ENCODE data around the gene FURIN.
"Not testable (repeated sequence)": the region's sequence is repeated elsewhere in the genome, so short reads cannot be mapped to it uniquely, and the experiment has no call there.

Gene FURIN

DNA sequence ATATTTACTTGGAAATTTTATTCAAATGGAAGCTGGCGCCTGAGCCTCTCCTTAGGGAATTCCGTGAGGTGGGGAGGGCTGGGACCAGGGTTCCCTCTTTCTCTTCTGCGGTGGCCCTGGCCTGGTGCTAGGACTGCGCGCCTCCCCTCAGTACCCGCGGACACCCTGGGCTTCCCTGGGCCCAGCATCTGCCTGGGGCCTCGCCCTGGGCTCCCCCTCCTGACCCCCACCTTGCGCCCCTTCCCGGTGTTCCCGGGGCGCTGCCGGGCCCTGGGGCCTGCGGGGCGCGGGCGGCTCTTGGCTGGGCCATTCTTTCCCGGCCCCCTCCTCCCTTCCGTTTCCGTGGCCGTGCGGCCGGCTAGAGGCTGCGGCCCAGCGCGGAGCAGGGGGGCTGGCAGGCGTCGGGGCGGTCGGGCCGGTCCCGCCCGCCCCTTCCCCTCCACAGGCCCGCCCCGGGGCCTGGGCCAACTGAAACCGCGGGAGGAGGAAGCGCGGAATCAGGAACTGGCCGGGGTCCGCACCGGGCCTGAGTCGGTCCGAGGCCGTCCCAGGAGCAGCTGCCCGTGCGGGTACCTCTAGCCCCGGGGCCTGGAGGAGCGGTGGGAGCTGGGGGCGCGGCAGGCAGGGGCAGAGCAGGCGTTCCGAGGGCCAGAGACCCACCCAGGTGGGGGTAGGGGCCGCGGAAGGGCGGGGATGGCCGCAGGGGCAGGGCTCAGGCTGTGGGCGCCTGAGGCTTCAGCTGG lies 15.8 kb downstream of the FURIN start, which contains the start of gene FES:
Gene FES, plus strand, starts transcription at position 529 of the 743 bp plus-strand sequence. CDS start 542 bp downstream, outside the sequence.
- peak; percentile 20 for DNase-seq

- DNase-seq = no peak
These were observed 16.5 kb downstream of the FURIN start for GRCh38 chr15:90884719-90885431.

DNA sequence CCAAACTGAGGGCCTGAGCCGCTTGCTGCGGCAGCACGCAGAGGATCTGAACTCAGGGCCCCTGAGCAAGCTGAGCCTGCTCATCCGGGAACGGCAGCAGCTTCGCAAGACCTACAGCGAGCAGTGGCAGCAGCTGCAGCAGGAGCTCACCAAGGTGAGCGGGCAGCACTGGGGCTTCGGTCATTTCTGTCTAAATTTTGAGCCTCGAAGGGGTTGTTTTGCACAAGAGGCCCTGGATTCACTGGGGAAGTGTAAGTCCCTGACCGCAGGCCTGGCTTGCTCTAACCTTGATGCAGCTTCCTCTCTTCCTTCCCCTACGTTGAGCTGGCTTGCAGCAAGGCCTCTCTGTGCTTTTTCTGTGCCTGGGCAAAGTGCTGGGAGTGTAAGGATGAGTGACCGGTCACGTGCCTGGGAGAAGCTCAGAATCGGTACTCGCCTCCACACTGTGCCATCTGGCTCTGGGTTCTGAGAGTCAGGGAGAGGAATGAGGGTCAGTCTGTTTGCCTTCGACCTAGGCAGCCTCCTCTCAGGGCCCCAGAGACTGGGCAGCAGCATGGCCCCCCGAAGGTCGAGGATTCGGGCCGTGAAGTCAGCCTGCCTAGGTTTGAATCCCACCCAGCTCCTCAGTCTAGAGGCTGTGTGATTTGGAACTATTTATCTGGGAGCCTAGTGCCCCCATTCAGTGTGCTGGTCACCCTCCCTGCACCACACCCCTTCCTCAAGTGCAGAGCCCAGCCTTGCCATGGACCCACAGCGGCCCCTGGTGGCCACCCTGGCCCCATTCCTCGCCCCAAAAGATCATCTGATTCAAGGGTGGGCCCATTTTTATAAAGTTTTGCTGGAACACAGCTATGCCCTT lies 17.3 kb downstream of the FURIN start:
- peak; percentile 88 for DNase-seq

DNA sequence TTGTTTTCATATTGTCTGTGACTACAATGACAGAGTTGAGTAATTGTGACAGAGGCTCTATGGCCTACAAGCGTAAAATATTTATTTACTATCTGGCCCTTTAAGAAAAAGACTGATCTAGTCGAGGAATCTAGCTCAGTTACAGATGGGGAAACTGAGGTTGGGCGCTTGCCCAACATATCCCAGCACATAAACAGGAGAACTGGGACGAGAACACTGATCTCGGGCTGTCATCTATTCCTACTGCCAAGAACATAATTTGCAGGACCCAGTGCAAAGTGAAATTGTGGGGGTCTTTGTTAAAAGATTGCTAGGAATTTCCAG lies 17.9 kb downstream of the FURIN start:
- no peak for DNase-seq

- DNase-seq = no peak
These were observed 18.7 kb downstream of the FURIN start for GRCh38 chr15:90887037-90887481.

DNA sequence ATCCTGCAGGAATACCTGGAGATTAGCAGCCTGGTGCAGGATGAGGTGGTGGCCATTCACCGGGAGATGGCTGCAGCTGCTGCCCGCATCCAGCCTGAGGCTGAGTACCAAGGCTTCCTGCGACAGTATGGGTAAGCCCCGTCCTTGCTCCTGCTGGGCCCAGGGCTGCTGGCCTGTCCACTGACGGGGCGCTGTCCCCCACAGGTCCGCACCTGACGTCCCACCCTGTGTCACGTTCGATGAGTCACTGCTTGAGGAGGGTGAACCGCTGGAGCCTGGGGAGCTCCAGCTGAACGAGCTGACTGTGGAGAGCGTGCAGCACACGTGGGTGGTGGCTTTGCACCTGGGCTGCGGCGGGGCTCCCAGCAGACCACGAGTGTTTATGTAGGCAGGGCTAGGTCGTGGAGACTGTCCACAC lies 20.9 kb downstream of the FURIN start:
- DNase-seq = no peak

DNA sequence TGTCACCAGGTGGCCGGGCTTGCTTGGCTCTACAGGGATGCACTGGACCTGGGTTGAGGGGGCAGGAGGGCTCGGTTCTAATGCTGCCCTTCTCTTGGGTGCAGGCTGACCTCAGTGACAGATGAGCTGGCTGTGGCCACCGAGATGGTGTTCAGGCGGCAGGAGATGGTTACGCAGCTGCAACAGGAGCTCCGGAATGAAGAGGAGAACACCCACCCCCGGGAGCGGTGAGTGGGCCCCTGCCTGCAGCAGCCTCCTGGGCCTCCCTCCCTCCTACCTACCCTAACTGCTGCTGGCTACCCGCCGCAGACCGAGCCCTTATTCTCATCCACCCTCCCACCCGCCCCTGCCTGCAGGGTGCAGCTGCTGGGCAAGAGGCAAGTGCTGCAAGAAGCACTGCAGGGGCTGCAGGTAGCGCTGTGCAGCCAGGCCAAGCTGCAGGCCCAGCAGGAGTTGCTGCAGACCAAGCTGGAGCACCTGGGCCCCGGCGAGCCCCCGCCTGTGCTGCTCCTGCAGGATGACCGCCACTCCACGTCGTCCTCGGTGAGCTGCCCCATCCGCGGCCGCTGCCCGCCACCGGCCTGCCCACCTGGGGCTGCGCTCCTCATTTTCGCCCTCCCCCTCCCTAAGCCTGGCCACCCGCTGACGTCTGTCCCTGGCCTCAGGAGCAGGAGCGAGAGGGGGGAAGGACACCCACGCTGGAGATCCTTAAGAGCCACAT lies 21.5 kb downstream of the FURIN start:
- DNase-seq = no peak

GRCh38 chr15:90890839-90891238 lies 22.5 kb downstream of the FURIN start:
- no peak for DNase-seq

DNA sequence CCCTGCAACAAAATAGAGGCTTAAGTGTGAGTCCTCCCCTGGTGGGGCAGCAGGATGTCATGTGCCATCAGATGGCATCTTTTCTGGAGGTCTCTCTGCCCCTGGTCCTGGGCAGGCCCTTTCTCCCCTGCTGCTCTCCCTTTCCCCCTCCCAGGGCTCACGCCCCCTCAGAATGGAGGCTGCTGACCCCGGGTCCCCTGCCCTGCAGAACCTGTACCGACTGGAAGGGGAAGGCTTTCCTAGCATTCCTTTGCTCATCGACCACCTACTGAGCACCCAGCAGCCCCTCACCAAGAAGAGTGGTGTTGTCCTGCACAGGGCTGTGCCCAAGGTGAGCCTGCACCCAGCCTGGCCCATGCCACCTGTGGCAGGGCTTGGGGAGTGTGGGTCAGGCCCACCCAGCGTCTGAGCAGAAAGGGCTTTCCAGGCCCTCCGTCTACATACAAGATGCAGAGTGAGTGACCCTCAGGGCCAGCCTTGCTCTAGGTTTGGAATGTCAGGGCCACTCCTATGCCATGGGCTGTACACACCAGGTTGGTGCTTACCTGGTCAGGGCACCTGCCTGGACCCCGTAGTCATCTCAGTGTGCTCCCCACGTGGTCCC lies 23.1 kb downstream of the FURIN start:
- no peak for DNase-seq

DNA sequence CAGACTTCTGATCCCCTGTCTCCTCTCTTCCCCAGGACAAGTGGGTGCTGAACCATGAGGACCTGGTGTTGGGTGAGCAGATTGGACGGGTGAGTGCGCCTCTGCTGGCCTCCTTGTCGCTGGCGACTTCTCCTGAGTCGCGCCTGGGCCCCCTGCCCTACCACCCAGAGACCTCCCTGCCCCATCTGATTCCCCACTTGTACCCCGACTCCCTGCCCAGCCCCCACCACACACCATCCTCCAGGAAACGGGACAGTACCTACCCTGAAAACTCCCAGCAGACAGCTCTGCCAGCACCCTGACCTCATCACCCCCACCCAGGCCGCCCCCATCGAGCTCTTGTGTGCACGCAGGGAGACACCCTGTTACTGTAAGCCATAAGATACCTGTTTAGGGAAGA lies 23.6 kb downstream of the FURIN start:
- DNase-seq = no peak

DNA sequence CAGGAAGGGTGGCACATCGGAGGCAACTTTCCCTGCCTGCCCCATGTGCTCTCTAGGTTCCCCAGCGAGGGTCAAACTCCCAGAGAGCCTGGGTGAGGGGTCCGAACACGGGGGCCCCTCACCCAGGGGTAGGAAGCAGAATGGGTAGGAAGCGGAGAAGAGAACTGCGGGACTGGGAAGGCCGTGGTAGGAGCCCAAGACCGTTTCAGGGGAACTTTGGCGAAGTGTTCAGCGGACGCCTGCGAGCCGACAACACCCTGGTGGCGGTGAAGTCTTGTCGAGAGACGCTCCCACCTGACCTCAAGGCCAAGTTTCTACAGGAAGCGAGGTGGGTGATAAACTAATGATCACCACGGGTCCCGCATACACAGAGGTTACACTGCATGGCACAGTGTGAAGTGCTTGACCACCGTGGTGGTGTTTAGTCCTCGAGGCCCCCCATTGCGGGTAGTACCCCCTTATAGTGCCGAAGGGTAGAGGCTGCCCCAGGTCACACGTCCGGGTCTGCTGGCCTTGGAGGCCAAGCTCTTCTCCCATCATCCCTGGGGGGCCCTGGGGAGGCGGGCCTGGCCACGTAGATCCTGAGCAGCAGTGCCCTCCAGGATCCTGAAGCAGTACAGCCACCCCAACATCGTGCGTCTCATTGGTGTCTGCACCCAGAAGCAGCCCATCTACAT lies 24.2 kb downstream of the FURIN start:
- no peak for DNase-seq

DNA sequence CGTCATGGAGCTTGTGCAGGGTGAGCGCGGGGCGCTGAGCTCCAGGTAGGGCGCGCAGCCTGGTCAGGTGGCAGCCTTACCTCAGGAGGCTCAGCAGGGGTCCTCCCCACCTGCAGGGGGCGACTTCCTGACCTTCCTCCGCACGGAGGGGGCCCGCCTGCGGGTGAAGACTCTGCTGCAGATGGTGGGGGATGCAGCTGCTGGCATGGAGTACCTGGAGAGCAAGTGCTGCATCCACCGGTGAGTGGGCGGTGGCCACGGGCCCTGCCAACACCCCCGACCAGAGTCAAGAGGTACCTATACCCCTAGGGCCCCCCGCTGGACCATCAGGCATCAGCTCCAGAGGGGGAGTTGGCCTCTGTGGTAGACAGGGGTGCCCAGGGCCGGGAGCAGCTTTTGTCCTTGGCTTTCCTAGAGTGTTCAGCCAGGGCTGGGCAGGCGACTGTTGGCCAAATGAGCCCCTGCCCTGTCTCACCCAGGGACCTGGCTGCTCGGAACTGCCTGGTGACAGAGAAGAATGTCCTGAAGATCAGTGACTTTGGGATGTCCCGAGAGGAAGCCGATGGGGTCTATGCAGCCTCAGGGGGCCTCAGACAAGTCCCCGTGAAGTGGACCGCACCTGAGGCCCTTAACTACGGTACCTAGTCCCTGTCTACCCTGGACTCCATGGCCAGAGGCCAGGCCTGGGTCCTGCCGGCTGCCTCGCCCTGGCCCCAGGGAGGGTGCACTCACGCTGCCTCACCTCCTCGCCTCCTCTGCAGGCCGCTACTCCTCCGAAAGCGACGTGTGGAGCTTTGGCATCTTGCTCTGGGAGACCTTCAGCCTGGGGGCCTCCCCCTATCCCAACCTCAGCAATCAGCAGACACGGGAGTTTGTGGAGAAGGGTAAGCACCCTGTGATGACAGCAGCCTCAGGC lies 25.0 kb downstream of the FURIN start:
- DNase-seq = peak; percentile 37

DNA sequence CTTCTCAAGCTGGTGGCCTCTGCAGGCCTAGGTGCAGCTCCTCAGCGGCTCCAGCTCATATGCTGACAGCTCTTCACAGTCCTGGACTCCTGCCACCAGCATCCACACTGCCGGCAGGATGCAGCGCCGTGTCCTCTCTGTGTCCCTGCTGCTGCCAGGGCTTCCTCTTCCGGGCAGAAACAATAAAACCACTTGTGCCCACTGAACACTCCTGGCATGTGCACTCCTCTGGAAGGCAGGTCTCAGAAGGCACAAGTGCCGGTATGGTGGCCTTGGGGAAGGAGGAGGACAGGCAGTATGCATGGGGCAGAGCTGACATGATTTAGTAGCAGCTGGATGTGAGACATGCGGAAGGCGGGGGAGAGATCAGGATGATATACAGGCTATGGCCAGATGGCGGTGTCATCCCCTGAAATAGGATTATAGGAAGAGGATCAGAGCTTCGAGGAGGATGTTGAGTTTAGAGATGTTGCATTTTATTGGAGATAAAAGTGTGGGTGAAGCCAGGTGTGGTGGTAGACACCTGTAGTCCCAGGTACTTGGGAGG lies 27.3 kb downstream of the FURIN start:
- no peak for DNase-seq

DNA sequence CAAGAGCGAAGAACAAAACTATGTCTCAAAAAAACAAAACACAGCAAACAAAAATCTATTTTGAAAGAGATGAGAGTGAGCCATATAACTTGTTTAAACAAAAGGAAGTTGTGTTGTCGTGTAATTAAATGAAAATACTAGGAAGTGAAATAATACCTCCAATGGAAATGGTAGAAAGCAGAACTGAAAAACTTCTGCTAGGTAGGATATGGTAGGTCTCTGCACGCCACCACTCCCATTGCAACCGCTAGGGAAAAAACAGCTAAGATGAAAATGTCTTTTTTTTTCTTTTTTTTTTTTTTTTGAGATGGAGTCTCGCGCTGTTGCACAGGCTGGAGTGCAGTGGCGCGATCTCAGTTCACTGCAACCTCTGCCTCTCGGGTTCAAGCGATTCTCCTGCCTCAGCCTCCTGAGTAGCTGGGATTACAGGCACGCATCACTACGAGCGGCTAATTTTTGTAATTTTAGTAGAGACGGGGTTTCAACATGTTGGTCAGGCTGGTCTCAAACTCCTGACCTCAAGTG lies 28.8 kb downstream of the FURIN start:
- not testable (repeated sequence) for DNase-seq

- DNase-seq = no peak
These were observed 33.0 kb downstream of the FURIN start for GRCh38 chr15:90901175-90902039.

GRCh38 chr15:90902040-90902839 lies 33.9 kb downstream of the FURIN start:
- peak; percentile 75 for DNase-seq

- DNase-seq = peak; percentile 87
These were observed 34.7 kb downstream of the FURIN start, which contains the start of gene MAN2A2 for GRCh38 chr15:90902840-90903732. TSS of gene MAN2A2 (plus strand) at chr15:90903302. CDS start at chr15:90904208, 906 bp downstream.

All from activated CD4-positive, alpha-beta T cell treated with anti-CD3 and anti-CD28 coated beads for 48 hours (primary cell).